Lower lobe of right lung (tissue), 2 donors: ENCODE results near the gene SPATA24. TPM values are rescaled to one million over a fixed set of nuclear protein-coding genes. Genes with fewer than 3 reads are reported as not detected.

Experiments used
- ATAC-seq, 2 donors: fragments of 200-7000 bp; cut with Tn5 transposase; one replicate each; pipeline ENCODE4 v1.9.1; 2020 to 2022; ENCODE audit warnings: mild to moderate bottlenecking in 2 of 2, moderate library complexity in 2 of 2
- DNase-seq: peaks from one replicate; pipeline ENCODE4 v3.0.0-alpha.2; 2020
- H3K27ac ChIP-seq: fragments of 200-600 bp; one replicate; pipeline ENCODE4 v1.8.0; 2022
- H3K27me3 ChIP-seq: fragments of 200-600 bp; one replicate; pipeline ENCODE4 v1.8.0; 2022; ENCODE audit warnings: low read depth
- H3K36me3 ChIP-seq: fragments of 200-600 bp; one replicate; pipeline ENCODE4 v1.8.0; 2022; ENCODE audit warnings: mild to moderate bottlenecking
- H3K4me1 ChIP-seq: fragments of 200-600 bp; one replicate; pipeline ENCODE4 v1.8.0; 2022
- H3K4me3 ChIP-seq: fragments of 200-600 bp; one replicate; pipeline ENCODE4 v1.8.0; 2022; ENCODE audit warnings: mild to moderate bottlenecking
- H3K9me3 ChIP-seq: fragments of 200-600 bp; one replicate; pipeline ENCODE4 v1.8.0; 2022
- intact Hi-C: fragments of 100-400 bp; cut with DNase I; formaldehyde crosslinking; loops from one replicate; pipeline ENCODE4 v1.11.0; 2022
- total RNA-seq: library from RNA; stranded (reverse); fragmentation: NEBNext Ultra II Directional; extraction: Animal tissue kit (Norgen Biotek cat#: 25700); gene quantifications from one replicate; pipeline ENCODE4 v1.2.1, GENCODE V29; 2021
- TF ChIP-seq, protein P1 (sequence below): fragments of 200-600 bp; IDR thresholded peaks from one replicate; pipeline ENCODE4 v1.8.0; 2022; ENCODE audit warnings: antibody characterized with exemption, mild to moderate bottlenecking
- donor health status: DM: no; HTN: yes; CAD: no; lungs with severe emphysema.

The SPATA24 gene
- total RNA-seq, 1 donor from 2014 or later = 3.5 TPM

DNA sequence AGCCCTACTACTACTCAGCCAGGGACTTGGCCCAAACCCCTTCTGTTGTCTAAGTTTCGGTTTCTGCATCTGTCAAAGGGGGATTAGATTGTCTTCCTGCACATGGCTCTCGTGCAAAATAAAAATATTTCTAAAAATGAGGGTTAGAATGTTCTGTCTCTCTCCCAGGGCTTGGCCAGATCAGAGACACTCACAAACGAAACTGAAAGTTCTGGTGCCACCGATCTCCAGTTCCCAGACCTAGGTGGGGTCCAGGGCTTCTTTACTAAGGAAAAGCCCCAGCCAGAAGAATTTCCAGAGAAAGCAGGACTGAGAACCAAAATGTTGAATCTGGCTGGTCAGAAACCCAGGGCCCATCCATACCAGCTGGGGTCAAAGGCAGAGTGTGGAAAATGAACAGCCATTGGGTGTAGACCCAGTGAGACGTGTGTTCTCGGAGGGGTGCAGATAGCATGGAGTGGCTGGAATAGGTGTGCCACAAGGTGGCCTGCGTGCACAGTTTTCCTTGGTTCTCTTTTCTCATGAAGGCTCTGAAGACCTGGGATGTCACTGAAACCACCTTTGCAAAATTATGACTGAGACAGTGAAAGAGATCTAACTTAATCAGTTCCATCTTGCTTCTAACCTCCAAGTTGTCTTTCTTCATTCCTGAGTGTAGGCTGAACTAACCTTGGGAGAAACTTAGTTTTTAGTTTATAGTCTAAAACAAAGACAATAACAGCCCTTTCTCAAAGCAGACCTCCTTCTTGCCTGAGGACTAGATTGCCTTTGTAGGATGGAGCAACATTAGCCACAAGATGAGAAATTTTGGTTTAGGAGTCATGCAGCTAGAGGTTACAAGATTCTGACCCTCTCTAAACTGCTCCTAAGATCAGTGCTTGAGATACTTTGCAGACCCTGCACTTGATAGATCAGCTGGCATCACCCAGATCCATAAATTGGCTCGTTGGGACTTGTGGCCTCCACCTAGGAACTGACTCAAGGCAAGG is 18.5 kb downstream of the SPATA24 start:
- H3K27me3 ChIP-seq = no peaks in the 10 kb centered on the region
- H3K9me3 ChIP-seq = no peaks in the 10 kb centered on the region
- intact Hi-C loops = no loop called here
- H3K27ac ChIP-seq = peak overlapping the region; percentile 80
- DNase-seq (no peak), ATAC-seq (peak in 1 of 2 donors; percentile 39)
- no peaks in the 10 kb centered on the region for H3K36me3 ChIP-seq
- H3K4me1 ChIP-seq = peaks cover 18% of the 10 kb centered on the region
- H3K4me3 ChIP-seq = peak overlapping the region; percentile 54
- TF ChIP-seq, protein P1, sequence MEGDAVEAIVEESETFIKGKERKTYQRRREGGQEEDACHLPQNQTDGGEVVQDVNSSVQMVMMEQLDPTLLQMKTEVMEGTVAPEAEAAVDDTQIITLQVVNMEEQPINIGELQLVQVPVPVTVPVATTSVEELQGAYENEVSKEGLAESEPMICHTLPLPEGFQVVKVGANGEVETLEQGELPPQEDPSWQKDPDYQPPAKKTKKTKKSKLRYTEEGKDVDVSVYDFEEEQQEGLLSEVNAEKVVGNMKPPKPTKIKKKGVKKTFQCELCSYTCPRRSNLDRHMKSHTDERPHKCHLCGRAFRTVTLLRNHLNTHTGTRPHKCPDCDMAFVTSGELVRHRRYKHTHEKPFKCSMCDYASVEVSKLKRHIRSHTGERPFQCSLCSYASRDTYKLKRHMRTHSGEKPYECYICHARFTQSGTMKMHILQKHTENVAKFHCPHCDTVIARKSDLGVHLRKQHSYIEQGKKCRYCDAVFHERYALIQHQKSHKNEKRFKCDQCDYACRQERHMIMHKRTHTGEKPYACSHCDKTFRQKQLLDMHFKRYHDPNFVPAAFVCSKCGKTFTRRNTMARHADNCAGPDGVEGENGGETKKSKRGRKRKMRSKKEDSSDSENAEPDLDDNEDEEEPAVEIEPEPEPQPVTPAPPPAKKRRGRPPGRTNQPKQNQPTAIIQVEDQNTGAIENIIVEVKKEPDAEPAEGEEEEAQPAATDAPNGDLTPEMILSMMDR = peak; percentile 15

DNA sequence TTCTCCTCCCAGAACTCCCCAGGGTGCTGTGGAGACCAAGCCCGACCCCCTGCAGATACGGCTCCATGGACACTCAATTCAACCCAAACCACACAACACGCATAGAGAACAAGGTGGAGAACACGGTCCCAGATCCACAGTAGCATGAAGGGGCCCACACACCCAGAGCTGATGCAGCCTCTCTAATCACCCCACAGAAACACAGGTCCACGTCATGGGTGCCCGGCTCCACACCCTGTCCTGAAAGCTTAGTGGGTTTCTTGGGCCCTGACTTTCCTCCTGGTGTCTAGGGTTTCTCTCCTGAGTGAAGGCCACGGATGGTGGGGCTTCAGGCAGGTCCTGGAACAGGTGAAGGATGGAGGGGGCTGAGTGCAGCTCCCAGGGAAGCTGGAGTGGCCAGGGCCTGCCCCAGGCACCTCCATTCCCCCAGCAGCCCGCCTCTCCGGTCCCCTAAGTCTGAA is 19.3 kb downstream of the SPATA24 start:
- Histone ChIP-seq H3K4me1 (peaks cover 18% of the 10 kb centered on the region), H3K27me3 (no peaks in the 10 kb centered on the region), H3K9me3 (no peaks in the 10 kb centered on the region), H3K36me3 (no peaks in the 10 kb centered on the region), H3K4me3 (peak overlapping the region; percentile 54), H3K27ac (peak overlapping the region; percentile 80)
- DNase-seq (no peak), ATAC-seq (no peak)
- TF ChIP-seq, protein P1 = no peak
- intact Hi-C loops = no loop called here

DNA sequence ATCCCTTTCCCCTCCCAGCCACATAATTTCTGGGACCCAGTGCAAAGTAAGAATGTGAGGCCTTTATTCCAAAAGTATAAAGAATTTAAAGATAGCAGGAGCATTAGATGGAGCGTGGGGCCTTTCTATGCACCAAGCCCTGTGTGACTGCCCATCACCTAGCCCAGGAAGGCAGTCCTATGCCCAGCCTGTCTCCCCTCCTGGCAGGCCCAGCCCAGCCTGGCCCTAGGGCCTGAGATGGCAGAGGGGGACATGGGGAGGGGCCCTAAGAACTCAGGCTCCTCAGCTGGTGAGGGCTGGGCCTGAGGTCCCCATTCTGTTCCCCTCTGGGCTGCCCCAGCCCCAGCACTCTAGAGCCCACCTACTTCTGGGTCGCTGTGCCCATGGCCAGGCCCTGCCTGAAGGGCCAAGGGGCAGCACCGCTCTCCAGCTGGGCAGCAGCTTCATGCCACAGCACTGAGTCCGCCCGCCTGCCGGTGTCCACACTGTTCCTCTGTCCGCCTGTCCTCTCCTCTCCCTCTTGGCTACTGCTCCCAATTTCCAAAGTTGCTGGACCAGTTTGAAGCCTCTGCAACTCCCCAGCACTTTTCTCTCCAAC is 19.8 kb downstream of the SPATA24 start:
- intact Hi-C loops = no loop called here
- TF ChIP-seq, protein P1 = no peak
- Histone ChIP-seq H3K27ac (peak overlapping the region; percentile 80), H3K4me3 (no peak overlapping the region), H3K4me1 (peaks cover 18% of the 10 kb centered on the region), H3K27me3 (no peaks in the 10 kb centered on the region), H3K36me3 (no peaks in the 10 kb centered on the region), H3K9me3 (no peaks in the 10 kb centered on the region)
- DNase-seq (no peak), ATAC-seq (no peak)

DNA sequence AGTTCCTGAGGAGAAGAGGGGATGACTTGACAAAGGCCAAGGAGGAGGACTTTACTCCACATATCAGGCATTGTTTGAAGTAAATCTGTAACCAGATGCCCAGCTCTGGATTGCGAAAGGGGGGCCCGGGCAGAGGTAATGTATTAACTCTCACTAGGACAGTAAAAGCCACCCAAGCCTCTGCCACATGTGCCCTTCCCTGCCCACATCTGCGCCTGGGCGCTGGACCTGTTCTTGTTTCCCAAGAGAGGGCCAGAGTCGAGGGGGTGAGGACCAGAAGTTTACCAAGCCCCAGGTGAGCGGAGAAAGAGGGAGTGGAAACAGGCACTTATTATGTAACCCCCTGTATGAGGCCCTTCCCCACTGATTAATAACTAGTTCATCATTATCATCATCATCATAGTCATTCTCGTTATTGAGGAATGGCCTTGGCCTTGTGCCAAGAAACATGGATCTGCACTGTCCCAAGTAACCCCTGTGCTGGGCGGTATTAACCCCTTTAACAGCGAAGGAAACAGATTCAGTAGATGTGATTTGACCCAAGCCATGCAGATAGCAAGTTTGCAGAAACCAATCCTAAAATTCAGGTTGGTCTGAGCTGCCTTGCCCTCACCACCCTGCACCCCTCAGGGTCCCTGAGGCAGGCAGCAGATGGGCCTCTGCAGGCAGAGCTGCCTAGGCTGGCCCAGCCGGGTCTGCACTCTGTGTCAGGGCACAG is 20.5 kb downstream of the SPATA24 start, which contains the start of gene SLC23A1:
Gene SLC23A1 (minus strand): TSS at position 23 of the 718 bp plus-strand sequence. CDS start 44 bp downstream, outside the sequence.
- Histone ChIP-seq H3K36me3 (no peaks in the 10 kb centered on the region), H3K27ac (no peak within 1 kb of the TSS), H3K9me3 (no peaks in the 10 kb centered on the region), H3K4me3 (no peak within 1 kb of the TSS), H3K27me3 (no peaks in the 10 kb centered on the region), H3K4me1 (peaks cover 17% of the 10 kb centered on the region)
- ATAC-seq (no peak), DNase-seq (no peak)
- TF ChIP-seq, protein P1 = no peak
- intact Hi-C loops = no loop called here

DNA sequence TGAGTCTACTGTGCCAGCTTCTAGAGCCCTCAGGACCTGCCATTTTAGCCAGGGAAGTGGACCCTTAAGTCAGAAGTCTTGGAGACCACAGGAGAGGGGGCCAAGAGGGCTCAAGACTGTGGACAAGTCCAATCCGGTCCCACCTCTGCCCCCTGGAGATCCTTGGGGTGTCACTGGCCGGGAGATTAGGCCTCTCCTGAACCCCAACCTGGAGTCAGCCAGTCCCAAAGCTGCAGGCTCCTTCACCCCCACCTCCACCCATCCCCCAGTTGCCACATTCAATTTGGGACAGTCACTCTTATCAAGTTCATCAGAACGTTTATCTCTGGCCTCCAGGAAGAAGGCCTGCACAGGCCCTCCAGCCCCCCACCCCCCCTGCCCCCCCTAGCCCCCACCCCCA is 21.1 kb downstream of the SPATA24 start:
- no peak overlapping the region for H3K27ac ChIP-seq
- TF ChIP-seq, protein P1 = no peak
- no peak overlapping the region for H3K4me3 ChIP-seq
- no peak for DNase-seq
- peaks cover 11% of the 10 kb centered on the region for H3K4me1 ChIP-seq
- no peaks in the 10 kb centered on the region for H3K9me3 ChIP-seq
- intact Hi-C loops = no loop called here
- no peaks in the 10 kb centered on the region for H3K36me3 ChIP-seq
- ATAC-seq = no peak
- no peaks in the 10 kb centered on the region for H3K27me3 ChIP-seq
